NT2/D1 (cell line): ENCODE measurements around the gene CLEC16A.
A peak's percentile ranks its signal among the peaks of the same experiment; 100 is the strongest.
"Not testable (repeated sequence)": the region's sequence is repeated elsewhere in the genome, so short reads cannot be mapped to it uniquely, and the experiment has no call there.

ENCODE experiments used
- DNase-seq: peaks from one replicate; pipeline ENCODE4 v3.0.0-alpha.2; 2011; ENCODE audit warnings: low read depth, low spot score
- H3K27me3 ChIP-seq: 2 replicates; pipeline ENCODE4 v1.6.0; 2011; ENCODE audit warnings: mild to moderate bottlenecking; ENCODE audit not compliant: insufficient read length, insufficient read depth
- H3K36me3 ChIP-seq: 2 replicates; pipeline ENCODE4 v1.6.1; 2011; ENCODE audit warnings: mild to moderate bottlenecking, low read length, mixed read lengths; ENCODE audit not compliant: insufficient read depth, insufficient read length
- H3K4me1 ChIP-seq: 2 replicates; pipeline ENCODE4 v1.5.1; 2011; ENCODE audit not compliant: insufficient read depth, insufficient read length
- H3K4me3 ChIP-seq: 2 replicates; pipeline ENCODE4 v1.5.1; 2011; ENCODE audit warnings: low read depth; ENCODE audit not compliant: insufficient read length
- H3K9ac ChIP-seq: 2 replicates; pipeline ENCODE4 v1.6.0; 2011; ENCODE audit warnings: low read depth; ENCODE audit not compliant: insufficient read length
- H3K9me3 ChIP-seq: 2 replicates; pipeline ENCODE4 v1.5.1; 2011; ENCODE audit warnings: mild to moderate bottlenecking, low read length; ENCODE audit not compliant: insufficient read depth
- SUZ12 ChIP-seq: IDR thresholded peaks from 2 replicates; pipeline ENCODE4 v1.6.1; 2011; ENCODE audit not compliant: insufficient read length, insufficient read depth; ENCODE audit errors: extremely low read depth
- YY1 ChIP-seq: IDR thresholded peaks from 2 replicates; pipeline ENCODE4 v1.6.1; 2011; ENCODE audit not compliant: insufficient read length, insufficient read depth
- ZNF274 ChIP-seq: IDR thresholded peaks from 2 replicates; pipeline ENCODE4 v1.6.1; 2011; ENCODE audit warnings: mild to moderate bottlenecking, low read depth, low read length

Gene CLEC16A

DNA sequence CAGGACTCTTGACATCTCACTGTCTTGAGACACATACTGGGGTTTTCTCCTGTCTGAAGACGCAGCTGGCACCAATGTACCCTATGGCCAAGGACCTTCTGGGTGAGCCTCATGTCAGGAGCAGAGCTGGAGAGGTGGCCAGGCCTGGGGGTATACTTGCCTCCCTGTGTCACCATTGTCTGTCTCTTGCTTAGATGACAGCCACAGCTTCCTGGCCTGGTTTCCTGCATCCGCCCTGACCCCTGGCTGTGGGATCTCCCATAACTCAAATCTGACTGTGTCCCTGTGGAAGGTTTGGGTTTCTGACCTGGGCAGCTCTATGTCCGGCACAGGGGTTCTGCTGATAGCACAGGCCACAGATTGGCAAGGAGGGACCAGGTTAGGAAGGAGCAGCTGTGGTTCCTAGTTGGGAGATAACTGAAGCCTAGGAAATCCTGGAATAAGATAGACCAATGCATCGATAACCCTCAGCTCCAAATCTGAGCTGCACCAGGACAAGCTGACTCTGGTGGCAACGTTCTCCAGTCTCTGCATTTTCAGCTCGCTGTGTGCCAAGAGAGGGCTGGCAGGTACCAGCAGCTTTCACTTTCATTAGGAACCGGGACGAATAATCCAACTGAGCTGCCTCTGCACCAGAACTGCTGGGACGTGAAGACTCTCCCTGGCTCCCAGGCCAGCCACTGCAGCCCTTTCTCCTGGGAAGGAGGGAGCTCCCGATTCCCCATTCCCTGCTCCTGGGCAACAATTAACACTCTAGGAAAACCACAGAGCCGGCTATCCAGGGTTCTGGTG, 7.1 kb upstream of the CLEC16A start:
- Histone ChIP-seq H3K9ac (no peak overlapping the region), H3K9me3 (no peaks in the 10 kb centered on the region), H3K4me3 (no peak overlapping the region), H3K27me3 (peaks cover 4% of the 10 kb centered on the region), H3K4me1 (peaks cover 6% of the 10 kb centered on the region), H3K36me3 (peaks cover 64% of the 10 kb centered on the region)
- no peak for TF ChIP-seq ZNF274
- no peak for TF ChIP-seq YY1
- TF ChIP-seq SUZ12: no peak
- DNase-seq: no peak

DNA sequence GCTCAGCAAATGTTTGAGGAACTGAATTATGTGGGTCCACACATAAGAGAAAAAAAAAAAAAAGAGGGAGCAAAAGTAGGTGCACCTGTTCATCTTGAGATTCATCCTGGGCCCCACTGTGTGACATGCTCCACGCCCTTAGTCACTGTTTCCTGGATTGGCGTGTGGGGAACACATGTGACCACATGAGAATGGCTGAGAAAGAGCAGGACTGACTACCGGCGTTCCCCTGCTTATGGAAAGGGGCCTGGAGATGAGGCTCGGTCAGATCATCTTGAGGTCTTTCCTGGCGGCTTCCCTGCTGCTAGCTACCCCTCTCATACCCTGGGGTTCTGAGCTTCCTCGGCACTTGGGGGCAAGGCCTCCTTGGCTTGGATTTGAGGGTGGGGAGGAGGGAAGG, 6.0 kb upstream of the CLEC16A start:
- no peaks in the 10 kb centered on the region for H3K9me3 ChIP-seq
- DNase-seq: no peak
- no peak overlapping the region for H3K4me3 ChIP-seq
- H3K36me3 ChIP-seq: peaks cover 61% of the 10 kb centered on the region
- peaks cover 6% of the 10 kb centered on the region for H3K4me1 ChIP-seq
- TF ChIP-seq ZNF274 (no peak), SUZ12 (no peak), YY1 (no peak)
- H3K9ac ChIP-seq: no peak overlapping the region
- peaks cover 8% of the 10 kb centered on the region for H3K27me3 ChIP-seq

DNA sequence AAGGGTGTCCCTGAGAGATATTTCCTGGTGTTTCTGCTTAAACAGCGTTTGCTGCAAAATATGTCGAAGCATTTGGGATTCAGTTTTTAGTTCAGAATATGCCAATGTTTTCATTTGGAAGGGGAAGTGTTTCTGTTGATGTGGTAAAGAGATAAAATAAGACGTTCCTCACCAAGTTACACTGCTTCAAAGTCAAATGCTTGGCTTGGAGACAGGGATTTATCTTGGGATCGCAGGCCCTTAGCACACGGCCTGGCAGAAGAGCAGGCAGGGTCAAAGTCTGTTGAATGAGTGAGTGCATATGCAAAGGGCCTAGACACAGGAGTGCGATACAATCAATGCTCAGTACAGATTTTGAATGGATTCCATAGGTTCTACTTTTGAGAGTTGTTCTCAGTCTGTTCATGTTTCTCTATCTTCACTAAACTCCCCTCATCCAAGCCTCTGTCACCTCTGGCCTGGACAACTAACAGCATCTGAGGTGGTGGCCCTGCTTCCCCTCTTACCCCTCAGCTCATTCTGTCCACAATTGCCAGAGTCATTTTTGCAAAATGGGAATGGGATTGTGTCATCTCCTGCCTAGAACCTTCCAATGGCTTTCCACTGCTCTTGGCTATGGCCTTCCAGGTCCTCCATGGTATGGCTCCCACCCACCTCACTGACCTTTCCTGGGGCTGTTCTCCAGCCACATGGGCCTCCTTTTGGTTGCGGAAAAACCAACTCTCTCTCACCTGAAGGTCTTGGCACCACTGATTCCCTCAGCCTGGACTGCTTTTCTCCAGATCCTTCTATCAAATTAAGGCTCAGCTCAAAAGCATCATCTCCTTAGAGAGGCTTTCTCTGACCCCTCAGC, 5.3 kb upstream of the CLEC16A start:
- TF ChIP-seq ZNF274: no peak
- TF ChIP-seq SUZ12: no peak
- TF ChIP-seq YY1: no peak
- Histone ChIP-seq H3K9me3 (no peaks in the 10 kb centered on the region), H3K9ac (no peak overlapping the region), H3K4me3 (no peak overlapping the region), H3K36me3 (peaks cover 54% of the 10 kb centered on the region), H3K4me1 (peaks cover 6% of the 10 kb centered on the region), H3K27me3 (peaks cover 15% of the 10 kb centered on the region)
- no peak for DNase-seq

DNA sequence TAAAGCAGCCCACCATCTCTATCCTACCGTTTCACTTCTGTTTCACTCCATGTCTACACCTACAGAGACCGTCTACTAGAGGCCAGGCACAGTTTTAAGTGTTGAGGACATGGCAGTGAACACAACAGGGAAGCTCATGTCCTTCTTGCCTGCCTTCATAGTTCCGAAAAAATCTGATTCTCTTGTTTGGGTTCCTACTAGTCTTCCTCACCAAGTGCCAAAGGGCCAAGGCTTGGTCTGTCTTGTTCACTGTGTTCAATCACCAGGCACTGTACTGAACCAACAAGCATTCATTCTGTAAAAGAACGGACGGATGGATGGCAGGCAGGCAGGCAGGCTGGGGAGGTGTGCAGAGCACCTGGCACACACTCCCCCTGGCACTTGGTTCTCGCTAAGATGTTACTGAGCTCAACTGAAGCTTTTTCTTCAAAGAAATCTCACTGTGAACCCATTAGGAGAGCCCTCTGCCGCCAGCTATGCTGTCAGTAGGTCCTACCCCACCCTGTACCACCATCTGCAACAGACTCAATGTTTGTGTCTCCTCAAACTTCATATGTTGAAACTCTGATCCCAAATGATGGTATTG, 4.6 kb upstream of the CLEC16A start:
- peaks cover 6% of the 10 kb centered on the region for H3K4me1 ChIP-seq
- H3K9me3 ChIP-seq: no peaks in the 10 kb centered on the region
- H3K4me3 ChIP-seq: no peak overlapping the region
- DNase-seq: no peak
- H3K27me3 ChIP-seq: peaks cover 15% of the 10 kb centered on the region
- TF ChIP-seq YY1 (no peak), ZNF274 (no peak), SUZ12 (no peak)
- H3K36me3 ChIP-seq: peaks cover 49% of the 10 kb centered on the region
- H3K9ac ChIP-seq: no peak overlapping the region

DNA sequence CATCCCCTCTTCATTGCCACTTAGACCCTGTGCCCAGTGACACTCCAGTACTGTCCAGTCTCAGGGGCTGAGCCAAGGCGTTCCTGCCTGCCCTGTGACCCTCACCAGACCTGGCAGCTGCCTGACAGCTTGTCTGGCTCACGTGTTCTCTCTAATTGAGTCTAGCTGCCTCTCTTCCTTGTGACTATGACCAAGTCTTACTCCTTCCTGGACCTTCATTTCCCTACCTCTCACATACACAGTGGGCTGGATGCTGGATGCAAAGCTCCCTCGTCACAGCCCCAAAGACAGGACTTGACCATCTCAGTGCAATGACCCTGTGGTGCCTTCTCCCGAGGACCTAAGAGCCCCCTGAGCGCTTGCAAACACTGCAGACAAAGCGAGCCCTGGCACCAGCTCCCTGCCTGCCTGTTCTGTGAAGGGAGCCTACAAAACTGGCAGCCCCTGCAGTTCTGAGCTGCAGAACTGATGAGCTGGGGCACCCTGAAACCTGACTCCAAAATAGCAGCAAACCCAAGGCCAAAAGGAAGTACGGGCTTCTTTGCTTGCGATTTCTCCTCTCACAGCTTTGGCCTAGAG, 3.8 kb upstream of the CLEC16A start:
- no peak for DNase-seq
- H3K4me1 ChIP-seq: peaks cover 10% of the 10 kb centered on the region
- H3K9me3 ChIP-seq: no peaks in the 10 kb centered on the region
- H3K4me3 ChIP-seq: peak overlapping the region; percentile 56
- peaks cover 44% of the 10 kb centered on the region for H3K36me3 ChIP-seq
- peak overlapping the region; percentile 78 for H3K9ac ChIP-seq
- TF ChIP-seq SUZ12 (no peak), YY1 (no peak), ZNF274 (no peak)
- peaks cover 15% of the 10 kb centered on the region for H3K27me3 ChIP-seq

DNA sequence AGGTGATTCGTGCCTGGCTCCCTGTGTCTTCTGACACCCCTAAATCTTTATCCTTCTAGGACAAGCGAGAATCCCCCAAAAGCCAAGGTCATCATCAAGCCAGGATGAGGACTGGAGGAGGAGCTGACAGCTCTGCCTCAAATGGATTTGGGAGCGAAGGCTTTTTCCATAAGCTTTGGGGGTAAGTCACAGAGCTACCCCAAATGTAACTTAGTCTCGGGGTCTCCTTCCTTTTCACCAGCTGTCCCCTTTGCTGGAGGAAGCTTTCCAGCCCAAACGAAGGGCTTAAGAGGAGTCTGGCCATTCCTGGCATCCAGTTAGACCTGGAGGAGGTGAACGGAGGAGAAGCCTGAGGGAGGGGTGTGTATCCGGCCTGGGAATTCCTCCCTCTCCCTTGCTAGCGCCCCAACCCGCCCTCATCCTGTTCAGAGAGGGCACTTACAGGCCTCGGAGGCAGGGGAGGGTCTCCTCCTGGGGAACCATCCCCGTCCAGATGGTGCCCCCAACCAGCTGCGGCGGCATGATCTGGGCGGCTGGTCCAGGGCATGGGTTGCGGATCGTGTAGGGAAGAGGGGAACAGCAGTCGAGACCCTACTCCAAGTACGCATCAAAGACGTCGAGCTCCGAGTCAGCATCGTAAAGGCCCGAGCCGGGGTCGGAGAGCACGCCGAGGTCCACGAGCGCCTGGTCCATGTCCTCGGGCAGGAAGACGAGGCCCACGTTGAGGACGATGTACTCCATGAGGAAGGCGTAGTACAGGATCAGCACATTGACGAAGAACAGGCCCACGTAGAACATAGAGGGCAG, 3.0 kb upstream of the CLEC16A start:
- H3K27me3 ChIP-seq: peaks cover 15% of the 10 kb centered on the region
- peaks cover 39% of the 10 kb centered on the region for H3K36me3 ChIP-seq
- peak overlapping the region; percentile 56 for H3K4me3 ChIP-seq
- no peak for TF ChIP-seq YY1
- TF ChIP-seq ZNF274: no peak
- no peak for TF ChIP-seq SUZ12
- H3K9me3 ChIP-seq: no peaks in the 10 kb centered on the region
- peak overlapping the region; percentile 78 for H3K9ac ChIP-seq
- no peak for DNase-seq
- peaks cover 10% of the 10 kb centered on the region for H3K4me1 ChIP-seq

DNA sequence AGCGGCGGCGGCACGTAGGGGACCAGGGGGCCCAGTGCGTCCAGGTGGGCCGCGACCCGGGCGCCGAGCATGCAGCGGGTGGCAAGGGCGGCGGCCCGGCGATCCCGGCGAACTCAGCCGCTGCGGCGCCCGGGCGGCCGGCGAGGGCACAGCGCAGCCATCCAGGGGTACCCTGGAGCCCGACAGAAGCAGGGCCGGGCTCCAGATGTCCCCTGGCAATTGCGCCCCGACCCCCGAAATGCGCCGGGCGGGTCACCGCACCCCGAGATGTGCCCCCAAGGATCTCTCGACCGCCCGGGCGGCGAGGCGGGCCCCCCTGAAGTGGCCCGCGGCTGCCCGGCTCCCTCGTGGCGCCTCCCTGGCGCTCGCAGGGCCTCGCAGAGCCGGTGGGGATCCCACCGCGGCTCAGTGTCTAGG, 2.4 kb upstream of the CLEC16A start:
- DNase-seq, H3K9me3 ChIP-seq, H3K4me1 ChIP-seq: not testable (repeated sequence)
- Histone ChIP-seq H3K27me3 (peaks cover 15% of the 10 kb centered on the region), H3K4me3 (peak overlapping the region; percentile 56), H3K9ac (peak overlapping the region; percentile 78), H3K36me3 (peaks cover 37% of the 10 kb centered on the region)
